Activated naive CD4-positive, alpha-beta T cell treated with anti-CD3 and anti-CD28 coated beads, Interleukin-2, amount 50 U/mL, for 24 hours (primary cell): ENCODE measurements around the gene GTPBP3.
"Not testable (repeated sequence)": the region's sequence is repeated elsewhere in the genome, so short reads cannot be mapped to it uniquely, and the experiment has no call there.

Experiments
- H3K27ac Mint-ChIP-seq: one replicate; pipeline ENCODE4 v1.8.0; 2021; ENCODE audit warnings: mild to moderate bottlenecking, mixed read lengths
- H3K27me3 Mint-ChIP-seq: one replicate; pipeline ENCODE4 v1.8.0; 2021; ENCODE audit warnings: mixed read lengths
- H3K36me3 Mint-ChIP-seq: one replicate; pipeline ENCODE4 v1.8.0; 2021; ENCODE audit warnings: mixed read lengths
- H3K4me1 Mint-ChIP-seq: one replicate; pipeline ENCODE4 v1.8.0; 2021; ENCODE audit warnings: mixed read lengths
- H3K4me3 Mint-ChIP-seq: one replicate; pipeline ENCODE4 v1.8.0; 2021; ENCODE audit warnings: mild to moderate bottlenecking, mixed read lengths
- H3K9me3 Mint-ChIP-seq: one replicate; pipeline ENCODE4 v1.8.0; 2021; ENCODE audit warnings: mixed read lengths

GTPBP3 gene

DNA sequence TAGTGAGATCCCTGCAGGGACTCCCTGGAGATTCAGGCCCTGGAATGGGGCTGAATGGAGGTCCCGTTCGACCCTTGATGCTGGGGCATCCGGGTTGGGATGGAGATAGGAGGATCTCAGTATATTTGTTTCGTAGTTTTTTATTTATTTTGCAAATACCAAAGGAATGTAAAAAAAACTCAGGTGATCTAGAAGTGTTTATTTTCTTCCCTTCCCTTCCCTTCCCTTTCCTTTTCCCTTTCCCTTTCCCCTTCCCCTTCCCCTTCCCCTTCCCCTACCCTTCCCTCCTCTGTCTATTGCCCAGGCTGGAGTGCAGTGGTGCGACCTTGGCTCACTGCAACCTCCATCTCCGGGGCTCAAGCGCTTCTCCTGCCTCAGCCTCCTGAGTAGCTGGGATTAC, 4.5 kb downstream of the GTPBP3 start:
- Mint-ChIP-seq H3K4me1 (peaks cover 11% of the 10 kb centered on the region), H3K9me3 (no peaks in the 10 kb centered on the region), H3K27ac (no peak overlapping the region), H3K36me3 (no peaks in the 10 kb centered on the region), H3K27me3 (no peaks in the 10 kb centered on the region), H3K4me3 (no peak overlapping the region)

DNA sequence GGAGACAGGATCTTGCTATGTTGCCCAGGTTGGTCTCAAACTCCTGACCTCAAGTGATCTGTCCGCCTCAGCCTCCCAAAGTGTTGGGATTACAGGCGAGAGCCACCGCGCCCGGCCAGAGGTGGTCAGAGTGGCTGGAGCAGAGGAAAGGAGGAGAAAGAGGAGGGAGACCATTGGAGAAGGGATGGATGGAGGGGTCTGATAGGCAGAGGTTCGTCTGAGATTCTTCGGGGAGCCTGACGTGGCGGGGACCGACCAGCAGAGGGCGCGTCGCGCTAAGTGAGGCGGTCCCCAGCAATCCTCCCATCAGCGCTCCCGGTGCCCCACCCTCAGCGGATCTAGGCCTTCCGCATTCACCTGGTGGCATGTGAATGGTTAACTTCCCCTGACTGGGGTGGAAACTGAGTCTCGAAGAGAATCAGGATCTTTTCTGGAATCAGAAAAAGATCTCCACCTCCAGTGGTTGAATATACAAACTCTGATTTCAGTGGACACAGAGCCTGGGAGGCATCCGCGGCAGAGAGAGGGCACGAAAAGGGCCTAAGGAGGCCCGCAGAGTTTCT, 8.8 kb downstream of the GTPBP3 start:
- Mint-ChIP-seq H3K4me1 (peaks cover 6% of the 10 kb centered on the region), H3K4me3 (no peak overlapping the region), H3K9me3 (no peaks in the 10 kb centered on the region), H3K27ac (no peak overlapping the region), H3K27me3 (peaks cover 5% of the 10 kb centered on the region), H3K36me3 (no peaks in the 10 kb centered on the region)

DNA sequence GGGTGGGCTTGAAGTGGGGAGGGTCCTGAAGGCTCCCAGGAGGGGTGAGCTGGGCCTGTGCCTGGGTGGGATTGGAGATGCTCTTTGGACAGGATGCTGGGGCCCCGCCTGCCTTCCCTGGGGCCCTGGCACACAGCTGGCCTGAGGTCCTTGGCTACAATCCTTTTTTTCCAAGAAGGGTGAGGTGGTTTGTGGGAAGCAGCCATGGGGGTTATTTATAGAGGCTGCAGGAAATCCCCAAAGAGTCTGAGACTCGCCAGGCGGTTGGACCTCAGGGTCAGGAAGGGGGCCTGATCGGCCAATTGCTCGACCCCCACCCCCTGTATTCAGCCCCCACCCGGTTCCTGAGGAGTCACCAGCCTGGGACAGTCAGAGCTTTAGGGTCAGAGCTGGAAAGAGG, 10.0 kb downstream of the GTPBP3 start:
- H3K27ac Mint-ChIP-seq = no peak overlapping the region
- no peak overlapping the region for H3K4me3 Mint-ChIP-seq
- H3K4me1 Mint-ChIP-seq = peaks cover 6% of the 10 kb centered on the region
- H3K36me3 Mint-ChIP-seq = no peaks in the 10 kb centered on the region
- H3K9me3 Mint-ChIP-seq = no peaks in the 10 kb centered on the region
- H3K27me3 Mint-ChIP-seq = peaks cover 9% of the 10 kb centered on the region

DNA sequence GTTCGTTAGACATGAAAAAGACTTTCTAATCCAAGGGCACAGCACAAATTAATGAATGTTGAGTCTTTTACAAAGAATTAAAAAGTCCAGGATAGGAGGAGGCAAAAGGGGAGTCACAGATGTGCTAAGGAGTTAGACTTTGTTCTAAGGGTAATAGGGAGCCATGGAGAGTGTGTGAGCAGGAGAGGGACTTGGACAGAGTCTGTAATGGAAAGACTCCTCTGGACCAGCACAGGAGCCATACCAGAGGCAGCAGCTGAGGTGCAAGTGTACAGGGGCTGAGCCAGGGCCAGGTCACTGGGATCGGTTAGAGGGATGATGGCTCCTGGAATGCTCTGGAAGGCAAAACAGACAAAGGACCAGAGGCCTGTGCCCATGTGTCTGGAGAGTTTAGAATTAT, 10.5 kb downstream of the GTPBP3 start:
- Mint-ChIP-seq H3K27me3 (peaks cover 9% of the 10 kb centered on the region), H3K4me3 (no peak overlapping the region), H3K4me1 (peaks cover 6% of the 10 kb centered on the region), H3K9me3 (no peaks in the 10 kb centered on the region), H3K36me3 (no peaks in the 10 kb centered on the region), H3K27ac (no peak overlapping the region)

- H3K27ac Mint-ChIP-seq = no peak overlapping the region
- H3K4me3 Mint-ChIP-seq = no peak overlapping the region
- peaks cover 6% of the 10 kb centered on the region for H3K4me1 Mint-ChIP-seq
- H3K9me3 Mint-ChIP-seq = no peaks in the 10 kb centered on the region
- H3K27me3 Mint-ChIP-seq = peaks cover 10% of the 10 kb centered on the region
- no peaks in the 10 kb centered on the region for H3K36me3 Mint-ChIP-seq
Observed at GRCh38 chr19:17348700-17349099, 11.3 kb downstream of the GTPBP3 start.

GRCh38 chr19:17351815-17352435, 14.6 kb downstream of the GTPBP3 start:
- no peaks in the 10 kb centered on the region for H3K36me3 Mint-ChIP-seq
- no peak overlapping the region for H3K4me3 Mint-ChIP-seq
- H3K27me3 Mint-ChIP-seq = peaks cover 10% of the 10 kb centered on the region
- H3K9me3 Mint-ChIP-seq = no peaks in the 10 kb centered on the region
- no peak overlapping the region for H3K27ac Mint-ChIP-seq
- no peaks in the 10 kb centered on the region for H3K4me1 Mint-ChIP-seq

- H3K4me3 Mint-ChIP-seq = no peak overlapping the region
- no peak overlapping the region for H3K27ac Mint-ChIP-seq
- peaks cover 9% of the 10 kb centered on the region for H3K27me3 Mint-ChIP-seq
- H3K4me1 Mint-ChIP-seq = no peaks in the 10 kb centered on the region
- H3K36me3 Mint-ChIP-seq = no peaks in the 10 kb centered on the region
- no peaks in the 10 kb centered on the region for H3K9me3 Mint-ChIP-seq
Observed at GRCh38 chr19:17352608-17353280, 15.4 kb downstream of the GTPBP3 start.

DNA sequence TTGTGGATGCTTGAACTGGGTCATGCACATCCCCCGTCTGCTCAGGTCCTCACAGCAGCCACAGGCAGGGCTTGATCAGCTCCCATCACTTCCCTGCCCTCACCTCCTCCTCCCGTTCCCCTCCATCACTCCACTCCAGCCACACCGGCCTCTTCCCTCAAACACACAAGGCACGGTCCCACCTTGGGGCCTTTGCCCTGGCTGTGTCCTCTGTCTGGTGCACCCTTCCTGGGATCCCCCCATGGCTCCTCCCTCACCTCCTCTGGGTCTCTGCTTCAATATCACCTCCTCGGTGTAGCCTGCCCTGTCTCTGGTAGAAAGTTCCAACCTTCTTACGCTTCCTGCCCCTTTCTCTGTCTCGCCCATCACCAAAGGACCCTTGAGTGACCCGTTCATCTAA, 16.0 kb downstream of the GTPBP3 start:
- no peaks in the 10 kb centered on the region for H3K9me3 Mint-ChIP-seq
- no peaks in the 10 kb centered on the region for H3K4me1 Mint-ChIP-seq
- no peak overlapping the region for H3K4me3 Mint-ChIP-seq
- no peaks in the 10 kb centered on the region for H3K36me3 Mint-ChIP-seq
- peaks cover 7% of the 10 kb centered on the region for H3K27me3 Mint-ChIP-seq
- H3K27ac Mint-ChIP-seq = no peak overlapping the region

DNA sequence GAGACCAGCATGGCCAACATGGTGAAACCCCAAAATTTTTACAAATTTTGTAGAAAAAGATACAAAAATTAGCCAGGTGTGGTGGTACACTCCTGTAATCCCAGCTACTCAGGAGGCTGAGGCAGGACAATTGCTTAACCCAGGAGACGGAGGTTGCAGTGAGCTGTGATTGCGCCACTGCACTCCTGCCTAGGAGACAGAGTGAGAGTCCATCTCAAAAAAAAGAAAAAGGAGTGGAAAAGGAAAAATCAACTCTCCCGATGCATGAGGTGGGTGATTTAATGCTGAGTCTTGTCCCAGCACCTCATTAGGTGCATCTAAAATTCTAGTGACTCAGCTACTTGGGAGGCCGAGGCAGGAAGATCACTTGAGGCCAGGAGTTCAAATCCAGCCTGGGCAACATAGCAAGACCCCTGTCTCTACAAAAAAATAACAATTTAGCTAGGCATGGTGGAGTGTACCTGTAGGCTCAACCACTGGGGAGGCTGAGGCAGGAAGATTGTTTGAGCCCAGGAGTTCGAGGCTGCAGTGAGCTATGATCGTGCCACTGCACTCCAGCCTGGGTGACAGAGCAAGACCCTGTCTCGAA, 19.8 kb downstream of the GTPBP3 start:
- Mint-ChIP-seq H3K27ac (no peak overlapping the region), H3K9me3 (no peaks in the 10 kb centered on the region), H3K36me3 (no peaks in the 10 kb centered on the region), H3K4me3 (no peak overlapping the region), H3K4me1 (no peaks in the 10 kb centered on the region), H3K27me3 (peaks cover 1% of the 10 kb centered on the region)

DNA sequence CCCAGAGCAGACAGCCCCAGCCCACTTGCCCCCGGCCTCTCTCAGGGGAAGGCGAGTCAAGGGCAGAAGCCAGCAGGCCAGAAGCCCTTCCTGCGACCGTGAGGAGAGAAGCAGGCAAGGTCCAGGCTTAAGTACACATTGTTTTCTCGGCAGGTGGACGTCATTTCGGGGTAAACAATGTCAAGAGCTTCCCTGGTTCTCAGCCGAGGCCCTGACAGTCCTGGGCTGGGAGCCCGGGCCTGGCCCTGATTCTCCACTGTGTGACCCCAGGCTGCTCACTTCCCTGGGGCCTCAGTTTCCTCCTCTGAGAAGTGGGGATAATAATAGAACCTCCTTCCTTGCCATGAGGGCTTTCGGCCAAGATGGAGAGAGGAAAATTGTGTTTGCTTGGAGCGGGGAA, 20.4 kb downstream of the GTPBP3 start:
- Mint-ChIP-seq H3K9me3 (no peaks in the 10 kb centered on the region), H3K27ac (no peak overlapping the region), H3K4me1 (no peaks in the 10 kb centered on the region), H3K27me3 (peaks cover 1% of the 10 kb centered on the region), H3K36me3 (no peaks in the 10 kb centered on the region), H3K4me3 (no peak overlapping the region)

DNA sequence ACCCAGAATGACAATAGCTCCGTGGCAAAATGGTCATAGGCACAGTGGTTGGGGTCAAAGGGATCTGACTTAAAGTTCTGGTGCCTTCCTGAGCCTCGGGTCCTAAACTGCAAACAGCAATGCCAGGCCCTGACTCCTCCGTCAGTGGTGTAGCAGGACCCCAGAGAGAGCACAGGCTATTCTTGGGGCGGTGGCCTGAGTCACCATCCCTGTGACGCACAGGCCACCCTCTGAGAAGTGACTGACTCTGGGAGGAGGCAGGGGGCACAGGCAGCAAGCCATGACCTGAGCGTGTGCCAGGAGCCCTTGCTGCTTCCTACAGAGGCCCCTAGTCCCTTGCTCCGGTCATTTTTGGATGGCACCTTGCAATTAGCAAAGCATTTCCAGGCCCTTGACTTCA, 21.0 kb downstream of the GTPBP3 start:
- Mint-ChIP-seq H3K27ac (no peak overlapping the region), H3K36me3 (no peaks in the 10 kb centered on the region), H3K4me1 (no peaks in the 10 kb centered on the region), H3K9me3 (no peaks in the 10 kb centered on the region), H3K4me3 (no peak overlapping the region), H3K27me3 (peaks cover under 1% of the 10 kb centered on the region)

DNA sequence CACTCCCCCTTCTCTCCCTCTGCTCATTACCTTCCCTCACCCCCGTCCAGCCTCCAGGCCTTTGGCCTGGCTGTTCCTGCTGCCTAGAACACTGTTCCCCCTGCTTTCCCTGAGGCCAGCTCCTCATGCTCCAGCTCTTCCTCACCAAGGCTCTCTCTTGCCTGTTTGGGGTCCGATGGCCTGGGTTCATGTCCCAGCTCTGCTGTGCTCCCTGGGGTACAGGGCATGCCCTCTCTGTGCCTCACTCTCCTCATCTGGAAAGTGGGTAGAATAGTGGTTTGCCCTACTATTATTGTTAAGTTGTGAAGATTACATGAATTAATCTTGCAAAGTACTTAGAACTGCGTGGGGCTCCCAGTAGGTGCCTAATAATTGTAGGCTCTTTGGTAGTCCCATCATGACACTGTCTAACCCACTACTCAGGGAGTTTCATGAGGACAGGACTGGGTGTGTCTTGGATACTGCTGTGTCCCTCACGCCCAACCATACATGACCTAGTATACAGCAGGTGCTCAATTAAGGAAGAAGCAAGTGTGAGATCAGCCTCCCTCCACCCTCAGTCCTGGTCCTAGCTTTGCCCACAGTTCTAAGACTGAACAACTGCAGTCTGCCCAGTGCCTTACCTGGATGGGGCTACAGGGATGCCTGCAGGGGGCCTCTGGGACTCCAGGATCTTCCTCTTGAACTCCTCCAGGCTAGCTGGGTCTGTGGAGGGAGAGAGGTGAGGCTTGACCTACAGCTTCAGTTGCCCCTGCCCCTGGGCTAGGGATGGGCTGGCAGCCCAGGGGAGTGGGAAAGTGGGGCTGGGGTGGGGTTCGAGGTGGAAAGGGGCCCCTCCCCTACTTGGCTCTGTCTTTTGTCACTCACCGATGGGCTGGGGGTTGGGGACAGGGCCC, 22.8 kb downstream of the GTPBP3 start:
- H3K27me3 Mint-ChIP-seq = no peaks in the 10 kb centered on the region
- no peak overlapping the region for H3K27ac Mint-ChIP-seq
- H3K36me3 Mint-ChIP-seq = no peaks in the 10 kb centered on the region
- H3K9me3 Mint-ChIP-seq = no peaks in the 10 kb centered on the region
- no peaks in the 10 kb centered on the region for H3K4me1 Mint-ChIP-seq
- no peak overlapping the region for H3K4me3 Mint-ChIP-seq

- H3K36me3 Mint-ChIP-seq, H3K4me1 Mint-ChIP-seq, H3K9me3 Mint-ChIP-seq, H3K27me3 Mint-ChIP-seq, H3K4me3 Mint-ChIP-seq, H3K27ac Mint-ChIP-seq: not testable (repeated sequence)
Observed at GRCh38 chr19:17363852-17364605, 26.7 kb downstream of the GTPBP3 start.

GRCh38 chr19:17365361-17365760, 28.0 kb downstream of the GTPBP3 start:
- H3K27ac Mint-ChIP-seq = no peak overlapping the region

GRCh38 chr19:17370026-17370587, 32.8 kb downstream of the GTPBP3 start:
- Mint-ChIP-seq H3K4me3 (no peak overlapping the region), H3K4me1 (no peaks in the 10 kb centered on the region), H3K27me3 (no peaks in the 10 kb centered on the region), H3K9me3 (no peaks in the 10 kb centered on the region), H3K27ac (no peak overlapping the region), H3K36me3 (no peaks in the 10 kb centered on the region)

More at GRCh38 chr19:17365361-17365760, 28.0 kb downstream of the GTPBP3 start:
- no peaks in the 10 kb centered on the region for H3K9me3 Mint-ChIP-seq
- no peaks in the 10 kb centered on the region for H3K36me3 Mint-ChIP-seq
- H3K4me1 Mint-ChIP-seq = no peaks in the 10 kb centered on the region
- no peak overlapping the region for H3K4me3 Mint-ChIP-seq
- no peaks in the 10 kb centered on the region for H3K27me3 Mint-ChIP-seq
